ENCODE measurements around the gene GNG3. TPM values are rescaled to one million over a fixed set of nuclear protein-coding genes. Genes with fewer than 3 reads are reported as not detected.

The GNG3 gene
- total RNA-seq, 1 donor from 2014 or later: 266 TPM

DNA sequence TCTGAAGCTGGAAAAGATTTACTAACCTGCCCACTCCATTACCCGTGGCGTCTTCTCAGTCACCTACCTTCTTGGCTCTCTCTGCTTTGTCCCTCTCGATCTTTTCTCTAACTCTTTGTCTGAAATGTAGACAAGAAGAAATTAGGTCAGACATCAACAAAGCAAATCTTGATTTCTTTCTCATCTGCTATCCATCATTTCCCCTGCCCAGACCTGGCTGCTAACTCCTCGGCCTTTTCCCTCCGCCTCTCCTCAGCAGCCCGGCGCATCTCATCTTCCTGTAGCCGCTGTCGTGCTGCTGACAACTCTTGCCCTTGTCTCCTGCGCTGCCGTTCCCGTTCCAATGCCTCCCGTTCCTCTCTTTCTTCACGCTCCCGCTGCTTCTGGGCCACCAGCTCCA is 29.8 kb upstream of the GNG3 start:
- peaks cover 2% of the 10 kb centered on the region for H3K27me3 Mint-ChIP-seq (ENCODE audit: unreplicated experiment)
- H3K27ac Mint-ChIP-seq (ENCODE audit: unreplicated experiment): peak overlapping the region; percentile 93
- peaks cover 6% of the 10 kb centered on the region for H3K36me3 Mint-ChIP-seq (ENCODE audit: unreplicated experiment)
- no peak for DNase-seq
- peaks cover 20% of the 10 kb centered on the region for H3K4me1 Mint-ChIP-seq (ENCODE audit: low read depth, unreplicated experiment)
- peaks cover 6% of the 10 kb centered on the region for H3K9me3 Mint-ChIP-seq (ENCODE audit: unreplicated experiment)
- H3K4me3 Mint-ChIP-seq (ENCODE audit: unreplicated experiment): peak overlapping the region; percentile 93
- TF ChIP-seq, protein P1, sequence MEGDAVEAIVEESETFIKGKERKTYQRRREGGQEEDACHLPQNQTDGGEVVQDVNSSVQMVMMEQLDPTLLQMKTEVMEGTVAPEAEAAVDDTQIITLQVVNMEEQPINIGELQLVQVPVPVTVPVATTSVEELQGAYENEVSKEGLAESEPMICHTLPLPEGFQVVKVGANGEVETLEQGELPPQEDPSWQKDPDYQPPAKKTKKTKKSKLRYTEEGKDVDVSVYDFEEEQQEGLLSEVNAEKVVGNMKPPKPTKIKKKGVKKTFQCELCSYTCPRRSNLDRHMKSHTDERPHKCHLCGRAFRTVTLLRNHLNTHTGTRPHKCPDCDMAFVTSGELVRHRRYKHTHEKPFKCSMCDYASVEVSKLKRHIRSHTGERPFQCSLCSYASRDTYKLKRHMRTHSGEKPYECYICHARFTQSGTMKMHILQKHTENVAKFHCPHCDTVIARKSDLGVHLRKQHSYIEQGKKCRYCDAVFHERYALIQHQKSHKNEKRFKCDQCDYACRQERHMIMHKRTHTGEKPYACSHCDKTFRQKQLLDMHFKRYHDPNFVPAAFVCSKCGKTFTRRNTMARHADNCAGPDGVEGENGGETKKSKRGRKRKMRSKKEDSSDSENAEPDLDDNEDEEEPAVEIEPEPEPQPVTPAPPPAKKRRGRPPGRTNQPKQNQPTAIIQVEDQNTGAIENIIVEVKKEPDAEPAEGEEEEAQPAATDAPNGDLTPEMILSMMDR (IDR thresholded peaks at IDR 0.05; ENCODE audit: partially characterized antibody, unreplicated experiment): no peak

DNA sequence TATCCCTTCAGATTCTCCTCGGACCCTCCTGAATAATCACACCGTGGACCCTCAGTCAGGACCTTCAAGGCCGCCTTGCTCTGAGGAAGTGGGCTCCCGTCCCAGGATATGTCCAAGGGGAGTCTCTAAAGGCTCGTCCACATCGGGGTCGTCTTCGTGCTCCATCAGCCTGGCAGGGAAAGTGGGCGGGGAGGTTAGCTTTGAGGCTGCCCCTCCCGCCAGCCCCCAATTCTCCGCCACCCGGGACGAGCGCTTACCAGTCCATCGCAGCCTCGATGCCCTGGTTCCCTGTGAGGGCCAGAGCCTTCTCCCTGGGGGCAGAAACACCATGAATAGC is 29.1 kb upstream of the GNG3 start:
- TF ChIP-seq, protein P1 (IDR thresholded peaks at IDR 0.05; ENCODE audit: partially characterized antibody, unreplicated experiment): no peak
- H3K4me3 Mint-ChIP-seq (ENCODE audit: unreplicated experiment): peak overlapping the region; percentile 93
- no peak for DNase-seq

DNA sequence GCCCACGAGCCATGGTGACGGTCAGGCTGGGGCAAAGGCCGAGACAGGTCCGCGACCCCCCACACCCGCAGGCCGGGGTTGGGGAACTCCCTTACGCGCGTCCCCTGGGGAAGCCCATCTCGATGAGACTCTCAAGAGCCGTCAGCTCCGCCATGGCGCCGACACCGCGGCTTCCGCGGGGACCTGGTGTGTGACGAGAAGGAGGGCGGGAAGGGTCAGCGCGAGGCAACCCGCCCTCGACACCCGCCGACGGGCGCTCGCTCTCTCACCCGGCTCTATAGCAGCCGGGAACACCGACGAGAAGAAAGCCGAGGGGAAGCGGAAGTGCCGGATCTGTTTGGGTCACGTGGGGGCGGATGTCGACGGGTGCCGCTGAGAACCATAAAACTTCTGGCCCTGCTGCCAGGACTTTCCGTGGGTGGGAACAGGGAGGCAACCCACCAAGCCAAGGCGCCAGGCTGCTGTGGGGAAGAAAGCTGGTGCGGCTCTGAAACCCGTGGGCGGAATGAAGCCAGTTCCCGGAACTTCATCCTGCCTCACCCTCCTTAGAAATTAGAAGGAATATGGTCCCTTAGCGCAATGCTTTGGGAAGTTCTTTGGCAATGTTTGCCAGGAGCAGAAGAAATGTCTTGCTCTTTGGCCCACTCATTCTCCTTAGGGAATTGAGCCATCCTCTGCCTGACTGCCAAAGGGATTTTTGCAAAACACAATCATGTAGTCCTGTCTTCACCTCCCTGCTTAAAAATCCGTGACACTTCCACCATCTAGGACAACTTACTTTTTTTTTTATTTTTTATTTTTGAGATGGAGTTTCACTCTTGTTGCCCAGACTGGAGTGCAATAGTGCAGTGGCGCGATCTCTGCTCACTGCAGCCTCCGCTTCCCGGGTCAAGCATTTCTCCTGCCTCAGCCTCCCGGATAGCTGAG is 28.4 kb upstream of the GNG3 start, which contains the start of gene UBXN1:
TSS of gene UBXN1 (minus strand) at position 304 of the 927 bp plus-strand sequence. CDS start at position 154, 150 bp downstream.
- Mint-ChIP-seq H3K27ac (ENCODE audit: unreplicated experiment) (peak within 1 kb of the TSS; percentile 93), H3K27me3 (ENCODE audit: unreplicated experiment) (peaks cover 2% of the 10 kb centered on the region), H3K4me3 (ENCODE audit: unreplicated experiment) (peak within 1 kb of the TSS; percentile 93), H3K4me1 (ENCODE audit: low read depth, unreplicated experiment) (peaks cover 20% of the 10 kb centered on the region), H3K36me3 (ENCODE audit: unreplicated experiment) (peaks cover 6% of the 10 kb centered on the region), H3K9me3 (ENCODE audit: unreplicated experiment) (peaks cover 6% of the 10 kb centered on the region)
- peak; percentile 85 for DNase-seq
- TF ChIP-seq, protein P1 (IDR thresholded peaks at IDR 0.05; ENCODE audit: partially characterized antibody, unreplicated experiment): no peak

More for the DNA sequence above, 29.1 kb upstream of the GNG3 start:
- Mint-ChIP-seq H3K27ac (ENCODE audit: unreplicated experiment) (peak overlapping the region; percentile 93), H3K9me3 (ENCODE audit: unreplicated experiment) (peaks cover 6% of the 10 kb centered on the region), H3K27me3 (ENCODE audit: unreplicated experiment) (peaks cover 2% of the 10 kb centered on the region), H3K4me1 (ENCODE audit: low read depth, unreplicated experiment) (peaks cover 20% of the 10 kb centered on the region), H3K36me3 (ENCODE audit: unreplicated experiment) (peaks cover 6% of the 10 kb centered on the region)

DNA sequence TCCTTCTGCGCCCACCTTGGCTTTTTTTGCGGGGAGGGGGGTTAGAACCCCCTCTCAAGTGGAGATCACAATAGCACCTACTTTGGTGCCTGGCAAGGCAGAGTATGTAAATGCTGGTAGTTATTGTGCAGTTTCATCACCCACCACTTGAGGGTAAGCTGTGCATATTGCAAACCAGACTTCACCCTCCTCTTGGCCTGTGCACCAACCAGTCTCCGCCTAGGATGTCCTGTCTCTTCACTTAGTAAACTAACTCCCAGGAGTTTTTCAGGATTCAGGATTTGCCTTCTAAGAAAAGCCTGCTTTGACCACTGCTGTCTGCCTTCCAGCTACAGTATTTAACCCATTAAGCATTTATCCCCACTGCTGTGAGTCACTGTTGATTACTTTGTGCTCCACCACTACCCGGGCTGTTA is 26.6 kb upstream of the GNG3 start:
- no peak for DNase-seq
- H3K27ac Mint-ChIP-seq (ENCODE audit: unreplicated experiment): peak overlapping the region; percentile 59
- peaks cover 6% of the 10 kb centered on the region for H3K36me3 Mint-ChIP-seq (ENCODE audit: unreplicated experiment)
- H3K4me3 Mint-ChIP-seq (ENCODE audit: unreplicated experiment): peak overlapping the region; percentile 76
- H3K9me3 Mint-ChIP-seq (ENCODE audit: unreplicated experiment): peaks cover 5% of the 10 kb centered on the region
- peaks cover 2% of the 10 kb centered on the region for H3K27me3 Mint-ChIP-seq (ENCODE audit: unreplicated experiment)
- peaks cover 20% of the 10 kb centered on the region for H3K4me1 Mint-ChIP-seq (ENCODE audit: low read depth, unreplicated experiment)
- TF ChIP-seq, protein P1 (IDR thresholded peaks at IDR 0.05; ENCODE audit: partially characterized antibody, unreplicated experiment): peak; percentile 65

DNA sequence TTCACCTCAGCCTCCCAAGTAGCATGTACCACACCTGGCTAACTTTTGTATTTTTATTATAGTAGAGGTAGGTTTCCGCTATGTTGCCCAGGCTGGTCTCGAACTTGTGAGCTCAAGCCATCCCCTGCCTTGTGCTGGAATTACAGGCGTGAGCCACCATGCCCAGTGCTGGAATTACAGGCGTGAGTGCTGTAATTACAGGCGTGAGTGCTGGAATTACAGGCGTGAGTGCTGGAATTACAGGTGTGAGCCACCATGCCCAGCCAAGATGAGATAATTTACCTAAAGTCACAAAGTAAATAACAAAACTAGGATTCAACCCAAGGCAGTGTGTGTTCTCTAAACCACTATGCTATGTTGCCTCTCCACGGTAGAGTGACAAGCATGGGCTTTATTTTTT is 25.0 kb upstream of the GNG3 start:
- peaks cover 17% of the 10 kb centered on the region for H3K4me1 Mint-ChIP-seq (ENCODE audit: low read depth, unreplicated experiment)
- no peak for DNase-seq
- TF ChIP-seq, protein P1 (IDR thresholded peaks at IDR 0.05; ENCODE audit: partially characterized antibody, unreplicated experiment): no peak
- H3K27me3 Mint-ChIP-seq (ENCODE audit: unreplicated experiment): no peaks in the 10 kb centered on the region
- H3K9me3 Mint-ChIP-seq (ENCODE audit: unreplicated experiment): peaks cover 8% of the 10 kb centered on the region
- no peak overlapping the region for H3K4me3 Mint-ChIP-seq (ENCODE audit: unreplicated experiment)
- H3K27ac Mint-ChIP-seq (ENCODE audit: unreplicated experiment): no peak overlapping the region
- peaks cover 6% of the 10 kb centered on the region for H3K36me3 Mint-ChIP-seq (ENCODE audit: unreplicated experiment)

Data from glutamatergic neuron (in vitro differentiated cells).